ENCODE results near the gene PARD6A.

DNA sequence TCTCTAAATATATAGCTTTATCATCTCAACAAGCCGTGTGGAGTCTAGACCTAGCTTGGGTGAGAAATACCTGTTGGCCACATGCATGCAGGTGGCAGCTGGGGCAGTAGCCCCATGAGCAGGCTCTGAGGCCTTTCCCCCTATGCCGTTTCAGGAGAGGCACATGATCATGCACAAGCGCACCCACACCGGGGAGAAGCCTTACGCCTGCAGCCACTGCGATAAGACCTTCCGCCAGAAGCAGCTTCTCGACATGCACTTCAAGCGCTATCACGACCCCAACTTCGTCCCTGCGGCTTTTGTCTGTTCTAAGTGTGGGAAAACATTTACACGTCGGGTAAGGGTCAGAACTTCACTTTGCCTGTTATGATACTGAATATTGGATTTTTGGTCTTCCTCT is 32.5 kb upstream of the PARD6A start:
- TF ChIP-seq, protein P1, sequence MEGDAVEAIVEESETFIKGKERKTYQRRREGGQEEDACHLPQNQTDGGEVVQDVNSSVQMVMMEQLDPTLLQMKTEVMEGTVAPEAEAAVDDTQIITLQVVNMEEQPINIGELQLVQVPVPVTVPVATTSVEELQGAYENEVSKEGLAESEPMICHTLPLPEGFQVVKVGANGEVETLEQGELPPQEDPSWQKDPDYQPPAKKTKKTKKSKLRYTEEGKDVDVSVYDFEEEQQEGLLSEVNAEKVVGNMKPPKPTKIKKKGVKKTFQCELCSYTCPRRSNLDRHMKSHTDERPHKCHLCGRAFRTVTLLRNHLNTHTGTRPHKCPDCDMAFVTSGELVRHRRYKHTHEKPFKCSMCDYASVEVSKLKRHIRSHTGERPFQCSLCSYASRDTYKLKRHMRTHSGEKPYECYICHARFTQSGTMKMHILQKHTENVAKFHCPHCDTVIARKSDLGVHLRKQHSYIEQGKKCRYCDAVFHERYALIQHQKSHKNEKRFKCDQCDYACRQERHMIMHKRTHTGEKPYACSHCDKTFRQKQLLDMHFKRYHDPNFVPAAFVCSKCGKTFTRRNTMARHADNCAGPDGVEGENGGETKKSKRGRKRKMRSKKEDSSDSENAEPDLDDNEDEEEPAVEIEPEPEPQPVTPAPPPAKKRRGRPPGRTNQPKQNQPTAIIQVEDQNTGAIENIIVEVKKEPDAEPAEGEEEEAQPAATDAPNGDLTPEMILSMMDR (IDR thresholded peaks at IDR 0.05; ENCODE audit: borderline replicate concordance, extremely low read depth, low read length, poor library complexity, severe bottlenecking), result no peak
- TF ChIP-seq EZH2 (IDR thresholded peaks at IDR 0.05; ENCODE audit: borderline replicate concordance, low read depth, low read length, severe bottlenecking), result no peak
